Smooth muscle cell (in vitro differentiated cells): ENCODE measurements around the gene CHD1L. TPM values are rescaled to one million over a fixed set of nuclear protein-coding genes. Genes with fewer than 3 reads are reported as not detected.

Experiments used
- polyA plus RNA-seq: library from polyadenylated mRNA; unstranded; fragments of >200 nt; fragmentation: Nextera tagmentation; extraction: Ambion mirVana; gene quantifications from 2 replicates; pipeline ENCODE4 v1.2.1, GENCODE V29; 2016
- total RNA-seq: library from RNA; depleted of rRNA; stranded (reverse); fragments of >200 nt; gene quantifications from 2 replicates; pipeline ENCODE4 v1.2.3, GENCODE V29; 2014

CHD1L gene
- total and polyA plus RNA-seq, 2 experiments from 2014 or later, result 27.1 to 32.7 TPM

Other genes with a start within 250 kb of the CHD1L start
- 50.8 and 54.5 TPM in 2 replicates for gene PRKAB2, start 70.2 kb upstream of the CHD1L start, total RNA-seq
- 22.9 and 28.1 TPM in 2 replicates for gene PRKAB2, start 70.2 kb upstream of the CHD1L start, polyA plus RNA-seq
- gene FMO5, start 17.3 kb upstream of the CHD1L start, total RNA-seq, result 1.3 and 1.9 TPM in 2 replicates
- gene FMO5, start 17.3 kb upstream of the CHD1L start, polyA plus RNA-seq, result 0.43 and 0.49 TPM in 2 replicates